GM18861 (cell line): ENCODE measurements around the gene GTSE1.

Source experiments
- ATAC-seq: cut with Tn5 transposase; IDR thresholded peaks from one replicate; pipeline ENCODE4 v1.9.1; 2021; ENCODE audit not compliant: unreplicated experiment

Gene GTSE1

GRCh38 chr22:46376908-46377524 is 80.3 kb downstream of the GTSE1 start:
- ATAC-seq, result no peak

GRCh38 chr22:46377525-46378425 is 81.1 kb downstream of the GTSE1 start:
- no peak for ATAC-seq

- ATAC-seq, result no peak
These were observed 81.9 kb downstream of the GTSE1 start for GRCh38 chr22:46378426-46379065.

DNA sequence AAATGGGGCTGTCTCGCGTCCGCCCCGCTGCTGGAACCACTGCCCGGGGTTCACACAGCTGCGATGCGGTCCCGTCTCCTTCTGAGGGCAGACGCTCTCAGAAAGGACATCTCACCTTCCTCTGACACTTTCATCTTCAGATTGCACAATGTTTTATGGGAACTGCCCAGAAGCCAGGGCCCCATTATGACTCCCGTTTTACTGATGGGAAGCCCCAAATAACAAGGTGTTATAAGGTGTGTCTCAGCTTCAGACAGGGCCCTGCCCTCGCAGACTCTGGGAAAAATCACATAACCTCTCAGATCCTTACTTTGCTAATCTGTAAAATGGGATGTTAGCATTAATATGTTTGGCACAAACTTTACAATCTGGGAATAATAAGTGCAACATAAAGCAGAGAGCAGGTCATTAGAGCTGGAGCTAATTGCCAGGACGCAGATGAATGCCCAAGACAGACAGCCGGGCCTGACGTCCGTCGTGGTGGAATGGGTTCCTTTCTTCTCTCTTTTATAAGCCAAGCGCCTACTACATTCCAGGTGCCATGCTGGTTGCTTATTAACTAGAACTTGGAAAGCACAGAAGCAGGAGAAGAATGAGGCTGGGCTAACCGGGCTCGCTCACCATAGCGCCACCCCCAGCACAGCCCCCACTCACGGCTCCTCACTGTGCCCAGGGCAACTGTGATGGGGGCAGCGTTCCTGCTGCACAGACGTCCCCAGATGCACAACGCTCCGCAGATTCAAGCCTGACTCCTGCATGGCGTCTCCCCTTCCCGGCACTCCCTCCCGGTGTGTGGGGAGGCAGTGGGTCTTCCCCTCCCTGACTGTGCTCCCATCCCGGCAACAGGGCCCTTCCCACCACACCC is 82.6 kb downstream of the GTSE1 start:
- no peak for ATAC-seq

GRCh38 chr22:46380069-46380468 is 83.4 kb downstream of the GTSE1 start:
- no peak for ATAC-seq
